ENCODE data around the gene PFDN6.

Gene PFDN6

GRCh38 chr6:33248932-33249731 is 40.3 kb upstream of the PFDN6 start:
- TF ChIP-seq MYC (IDR thresholded peaks at IDR 0.05; ENCODE audit: low read depth, low read length) (peak; percentile 88), POLR2A (IDR thresholded peaks at IDR 0.05; ENCODE audit: extremely low read depth, insufficient read length) (peak; percentile 74), MAX (IDR thresholded peaks at IDR 0.05; ENCODE audit: low read depth, low read length) (peak; percentile 81)
- TF ChIP-seq, protein P1, sequence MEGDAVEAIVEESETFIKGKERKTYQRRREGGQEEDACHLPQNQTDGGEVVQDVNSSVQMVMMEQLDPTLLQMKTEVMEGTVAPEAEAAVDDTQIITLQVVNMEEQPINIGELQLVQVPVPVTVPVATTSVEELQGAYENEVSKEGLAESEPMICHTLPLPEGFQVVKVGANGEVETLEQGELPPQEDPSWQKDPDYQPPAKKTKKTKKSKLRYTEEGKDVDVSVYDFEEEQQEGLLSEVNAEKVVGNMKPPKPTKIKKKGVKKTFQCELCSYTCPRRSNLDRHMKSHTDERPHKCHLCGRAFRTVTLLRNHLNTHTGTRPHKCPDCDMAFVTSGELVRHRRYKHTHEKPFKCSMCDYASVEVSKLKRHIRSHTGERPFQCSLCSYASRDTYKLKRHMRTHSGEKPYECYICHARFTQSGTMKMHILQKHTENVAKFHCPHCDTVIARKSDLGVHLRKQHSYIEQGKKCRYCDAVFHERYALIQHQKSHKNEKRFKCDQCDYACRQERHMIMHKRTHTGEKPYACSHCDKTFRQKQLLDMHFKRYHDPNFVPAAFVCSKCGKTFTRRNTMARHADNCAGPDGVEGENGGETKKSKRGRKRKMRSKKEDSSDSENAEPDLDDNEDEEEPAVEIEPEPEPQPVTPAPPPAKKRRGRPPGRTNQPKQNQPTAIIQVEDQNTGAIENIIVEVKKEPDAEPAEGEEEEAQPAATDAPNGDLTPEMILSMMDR (IDR thresholded peaks at IDR 0.05; ENCODE audit: low read depth, low read length), result no peak
- DNase-seq (ENCODE audit: low read depth), result peak; percentile 100
- peak overlapping the region; percentile 94 for H3K4me3 ChIP-seq (ENCODE audit: low read depth, low read length)

- TF ChIP-seq MYC (IDR thresholded peaks at IDR 0.05; ENCODE audit: low read depth, low read length), result no peak
- TF ChIP-seq, protein P1 (IDR thresholded peaks at IDR 0.05; ENCODE audit: low read depth, low read length), result no peak
- TF ChIP-seq POLR2A (IDR thresholded peaks at IDR 0.05; ENCODE audit: extremely low read depth, insufficient read length), result no peak
- TF ChIP-seq MAX (IDR thresholded peaks at IDR 0.05; ENCODE audit: low read depth, low read length), result no peak
- peak overlapping the region; percentile 94 for H3K4me3 ChIP-seq (ENCODE audit: low read depth, low read length)
- DNase-seq (ENCODE audit: low read depth), result peak; percentile 58
Measured at GRCh38 chr6:33249732-33250630, 39.4 kb upstream of the PFDN6 start.

GRCh38 chr6:33250731-33251130 is 38.7 kb upstream of the PFDN6 start:
- no peak for DNase-seq (ENCODE audit: low read depth)
- TF ChIP-seq MAX (IDR thresholded peaks at IDR 0.05; ENCODE audit: low read depth, low read length) (no peak), MYC (IDR thresholded peaks at IDR 0.05; ENCODE audit: low read depth, low read length) (no peak), POLR2A (IDR thresholded peaks at IDR 0.05; ENCODE audit: extremely low read depth, insufficient read length) (no peak)
- TF ChIP-seq, protein P1 (IDR thresholded peaks at IDR 0.05; ENCODE audit: low read depth, low read length), result no peak
- peak overlapping the region; percentile 94 for H3K4me3 ChIP-seq (ENCODE audit: low read depth, low read length)

DNA sequence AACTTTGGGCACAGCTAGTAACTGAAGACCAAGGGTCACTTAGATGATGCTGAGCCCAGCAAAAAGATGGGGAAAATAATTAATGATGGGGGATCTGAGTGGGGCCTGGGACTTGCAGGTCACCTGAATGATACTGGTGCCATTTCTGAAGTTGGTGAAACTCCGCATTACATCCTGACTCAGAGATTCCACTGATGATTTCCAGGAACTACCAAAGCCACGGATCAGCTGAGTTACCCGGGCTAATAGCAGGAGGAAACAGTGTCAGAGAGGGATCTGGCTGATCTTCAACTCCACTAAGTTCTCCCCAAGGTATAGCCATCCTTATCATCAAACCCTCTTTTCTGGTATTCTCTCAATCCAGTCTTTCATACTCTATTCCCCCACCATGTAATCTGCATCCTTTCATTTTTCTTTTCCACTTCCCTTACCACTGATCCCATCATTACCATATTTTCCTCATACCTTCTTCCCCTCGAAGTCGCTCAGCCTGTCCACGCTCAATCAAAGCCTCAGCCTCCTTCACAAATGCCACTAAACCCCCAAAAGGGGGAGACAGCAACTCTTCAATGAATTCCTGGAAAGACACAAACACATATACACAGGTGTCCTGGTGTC is 37.9 kb upstream of the PFDN6 start:
- TF ChIP-seq, protein P1 (IDR thresholded peaks at IDR 0.05; ENCODE audit: low read depth, low read length), result no peak
- no peak for TF ChIP-seq MYC (IDR thresholded peaks at IDR 0.05; ENCODE audit: low read depth, low read length)
- TF ChIP-seq POLR2A (IDR thresholded peaks at IDR 0.05; ENCODE audit: extremely low read depth, insufficient read length), result no peak
- TF ChIP-seq MAX (IDR thresholded peaks at IDR 0.05; ENCODE audit: low read depth, low read length), result no peak
- H3K4me3 ChIP-seq (ENCODE audit: low read depth, low read length), result no peak overlapping the region
- DNase-seq (ENCODE audit: low read depth), result no peak

DNA sequence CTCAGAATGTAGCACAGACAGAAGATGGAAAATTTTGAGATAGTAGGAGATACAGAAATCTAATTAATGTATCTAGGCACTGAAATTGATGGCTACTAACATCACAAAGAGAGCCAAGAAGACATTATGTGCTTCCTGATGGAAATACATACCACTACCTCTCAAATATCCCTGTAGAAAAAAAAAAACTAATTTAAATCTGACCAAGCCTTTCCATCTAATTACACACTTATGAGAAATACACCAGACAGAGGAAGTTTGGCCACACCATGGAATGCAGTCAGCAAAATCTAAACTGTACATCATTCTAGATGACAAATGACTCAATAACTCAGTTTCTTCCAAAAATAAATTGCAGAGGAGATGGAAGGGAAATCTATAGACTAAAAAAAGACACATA is 36.6 kb upstream of the PFDN6 start:
- TF ChIP-seq POLR2A (IDR thresholded peaks at IDR 0.05; ENCODE audit: extremely low read depth, insufficient read length), result no peak
- no peak overlapping the region for H3K4me3 ChIP-seq (ENCODE audit: low read depth, low read length)
- DNase-seq (ENCODE audit: low read depth), result no peak

Data from NB4 (cell line).